Gastroesophageal sphincter (tissue), 4 donors: ENCODE results near the gene PCK2. TPM values are rescaled to one million over a fixed set of nuclear protein-coding genes. Genes with fewer than 3 reads are reported as not detected.

Experiments
- ATAC-seq: fragments of 150-250 bp; one replicate; pipeline ENCODE4 v1.9.1; 2016; ENCODE audit warnings: mild to moderate bottlenecking, moderate library complexity
- H3K27ac ChIP-seq, 4 donors: fragments of 200-600 bp; sonication (generic) in 3 of 4; 1 replicate in 3 of 4; 2 replicates in 1 of 4; pipeline ENCODE4 v1.5.1; 2016 to 2019
- H3K27me3 ChIP-seq: fragments of 200-600 bp; sonication (generic); one replicate; pipeline ENCODE4 v1.5.1; 2019
- H3K36me3 ChIP-seq, 2 donors: fragments of 200-600 bp; sonication (generic); one replicate each; pipeline ENCODE4 v1.5.1; 2019; ENCODE audit warnings: control low read depth in 1 of 2
- H3K4me1 ChIP-seq, 3 donors: fragments of 200-600 bp; sonication (generic); 1 replicate in 2 of 3; 2 replicates in 1 of 3; pipeline ENCODE4 v1.5.1; 2016 to 2019; ENCODE audit warnings: control low read depth in 2 of 3
- H3K4me3 ChIP-seq, 2 donors: fragments of 200-600 bp; sonication (generic); one replicate each; pipeline ENCODE4 v1.5.1; 2019; ENCODE audit warnings: mild to moderate bottlenecking in 1 of 2, moderate library complexity in 1 of 2
- H3K9me3 ChIP-seq, 3 donors: fragments of 200-600 bp; sonication (generic); one replicate each; pipeline ENCODE4 v1.5.1; 2017 to 2019; ENCODE audit warnings: control low read depth in 2 of 3
- EP300 ChIP-seq: sonication (generic); formaldehyde crosslinking; IDR thresholded peaks from one replicate; pipeline ENCODE4 v1.6.1; 2017; ENCODE audit warnings: antibody characterized with exemption, mild to moderate bottlenecking
- POLR2A ChIP-seq, 2 donors: fragments of 450-650 bp; IDR thresholded peaks; one replicate each; pipeline ENCODE4 v1.6.1; 2017; ENCODE audit warnings: antibody characterized with exemption in 2 of 2, mild to moderate bottlenecking in 2 of 2, moderate library complexity in 1 of 2
- POLR2AphosphoS5 ChIP-seq: sonication (generic); formaldehyde crosslinking; IDR thresholded peaks from one replicate; pipeline ENCODE4 v1.6.1; 2017; ENCODE audit warnings: antibody characterized with exemption
- WGBS, 2 donors: methylation state at CpG; one replicate each; pipeline ENCODE4 v1.1.5; 2018; ENCODE audit warnings: low coverage in 1 of 2; 5-methylcytosine and 5-hydroxymethylcytosine counted together
- total RNA-seq, 4 donors: library from RNA; depleted of rRNA; stranded (reverse); fragments of >200 nt; gene quantifications; one replicate each; pipeline ENCODE4 v1.1.0, GENCODE V29; 2016
- TF ChIP-seq, protein P1 (sequence below), 4 experiments: fragments of 200-600 bp in 2 of 4; fragments of 450-650 bp in 2 of 4; sonication (generic) in 1 of 4; IDR thresholded peaks; one replicate each; pipeline ENCODE4 v1.5.1; 2017 to 2019; ENCODE audit warnings: antibody characterized with exemption in 4 of 4, mild to moderate bottlenecking in 2 of 4, moderate library complexity in 2 of 4

PCK2 gene
- total RNA-seq, 4 donors from 2014 or later, result 9.2 to 14.9 (median 11.6) TPM

DNA sequence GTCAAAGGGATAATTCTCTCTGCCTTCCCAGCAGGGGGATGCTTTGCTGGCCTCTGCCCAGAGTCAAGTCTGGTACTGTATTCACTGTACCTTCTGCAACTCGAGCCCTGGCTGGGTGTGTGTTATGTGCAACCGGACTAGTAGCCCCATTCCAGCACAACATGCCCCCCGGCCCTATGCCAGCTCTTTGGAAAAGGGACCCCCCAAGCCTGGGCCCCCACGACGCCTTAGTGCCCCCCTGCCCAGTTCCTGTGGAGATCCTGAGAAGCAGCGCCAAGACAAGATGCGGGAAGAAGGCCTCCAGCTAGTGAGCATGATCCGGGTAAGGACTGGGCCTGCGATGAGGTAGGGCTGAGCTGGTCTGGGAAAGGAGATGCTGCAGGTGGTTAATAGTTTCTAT is 56.5 kb downstream of the PCK2 start:
- Histone ChIP-seq H3K4me3 (no peak overlapping the region), H3K9me3 (no peaks in the 10 kb centered on the region), H3K4me1 (peaks cover 0 to 40% (median 16%) of the 10 kb centered on the region in 3 donors), H3K27me3 (no peaks in the 10 kb centered on the region), H3K27ac (no peak overlapping the region), H3K36me3 (peaks cover 0 to 72% of the 10 kb centered on the region in 2 donors)
- ATAC-seq, result no peak
- 90% methylated on average over 2 of the region's 9 CpGs; no CpG with 5 or more reads in 1 of the 2 donors for WGBS, 2 donors
- TF ChIP-seq EP300 (no peak), POLR2A (IDR thresholded peaks at IDR 0.05) (no peak), POLR2AphosphoS5 (no peak)
- TF ChIP-seq, protein P1, sequence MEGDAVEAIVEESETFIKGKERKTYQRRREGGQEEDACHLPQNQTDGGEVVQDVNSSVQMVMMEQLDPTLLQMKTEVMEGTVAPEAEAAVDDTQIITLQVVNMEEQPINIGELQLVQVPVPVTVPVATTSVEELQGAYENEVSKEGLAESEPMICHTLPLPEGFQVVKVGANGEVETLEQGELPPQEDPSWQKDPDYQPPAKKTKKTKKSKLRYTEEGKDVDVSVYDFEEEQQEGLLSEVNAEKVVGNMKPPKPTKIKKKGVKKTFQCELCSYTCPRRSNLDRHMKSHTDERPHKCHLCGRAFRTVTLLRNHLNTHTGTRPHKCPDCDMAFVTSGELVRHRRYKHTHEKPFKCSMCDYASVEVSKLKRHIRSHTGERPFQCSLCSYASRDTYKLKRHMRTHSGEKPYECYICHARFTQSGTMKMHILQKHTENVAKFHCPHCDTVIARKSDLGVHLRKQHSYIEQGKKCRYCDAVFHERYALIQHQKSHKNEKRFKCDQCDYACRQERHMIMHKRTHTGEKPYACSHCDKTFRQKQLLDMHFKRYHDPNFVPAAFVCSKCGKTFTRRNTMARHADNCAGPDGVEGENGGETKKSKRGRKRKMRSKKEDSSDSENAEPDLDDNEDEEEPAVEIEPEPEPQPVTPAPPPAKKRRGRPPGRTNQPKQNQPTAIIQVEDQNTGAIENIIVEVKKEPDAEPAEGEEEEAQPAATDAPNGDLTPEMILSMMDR (IDR thresholded peaks at IDR 0.05), result no peak

DNA sequence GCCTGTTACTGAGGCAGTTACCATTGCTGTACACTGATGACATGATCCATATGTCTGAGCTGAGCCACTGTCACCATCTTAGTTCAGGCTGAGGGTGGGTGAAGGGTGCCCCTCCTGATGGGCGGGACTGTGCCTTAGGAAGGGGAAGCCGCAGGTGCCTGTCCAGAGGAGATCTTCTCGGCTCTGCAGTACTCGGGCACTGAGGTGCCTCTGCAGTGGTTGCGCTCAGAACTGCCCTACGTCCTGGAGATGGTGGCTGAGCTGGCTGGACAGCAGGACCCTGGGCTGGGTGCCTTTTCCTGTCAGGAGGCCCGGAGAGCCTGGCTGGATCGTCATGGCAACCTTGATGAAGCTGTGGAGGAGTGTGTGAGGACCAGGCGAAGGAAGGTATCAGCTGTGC is 56.9 kb downstream of the PCK2 start:
- TF ChIP-seq, protein P1 (IDR thresholded peaks at IDR 0.05), result no peak
- Histone ChIP-seq H3K9me3 (no peaks in the 10 kb centered on the region), H3K27me3 (no peaks in the 10 kb centered on the region), H3K4me1 (peaks cover 0 to 36% (median 12%) of the 10 kb centered on the region in 3 donors), H3K36me3 (peaks cover 0 to 77% of the 10 kb centered on the region in 2 donors), H3K4me3 (no peak overlapping the region), H3K27ac (no peak overlapping the region)
- ATAC-seq, result no peak
- 60 to 78% methylated on average over 1 to 3 of the region's 9 CpGs for WGBS, 2 donors

DNA sequence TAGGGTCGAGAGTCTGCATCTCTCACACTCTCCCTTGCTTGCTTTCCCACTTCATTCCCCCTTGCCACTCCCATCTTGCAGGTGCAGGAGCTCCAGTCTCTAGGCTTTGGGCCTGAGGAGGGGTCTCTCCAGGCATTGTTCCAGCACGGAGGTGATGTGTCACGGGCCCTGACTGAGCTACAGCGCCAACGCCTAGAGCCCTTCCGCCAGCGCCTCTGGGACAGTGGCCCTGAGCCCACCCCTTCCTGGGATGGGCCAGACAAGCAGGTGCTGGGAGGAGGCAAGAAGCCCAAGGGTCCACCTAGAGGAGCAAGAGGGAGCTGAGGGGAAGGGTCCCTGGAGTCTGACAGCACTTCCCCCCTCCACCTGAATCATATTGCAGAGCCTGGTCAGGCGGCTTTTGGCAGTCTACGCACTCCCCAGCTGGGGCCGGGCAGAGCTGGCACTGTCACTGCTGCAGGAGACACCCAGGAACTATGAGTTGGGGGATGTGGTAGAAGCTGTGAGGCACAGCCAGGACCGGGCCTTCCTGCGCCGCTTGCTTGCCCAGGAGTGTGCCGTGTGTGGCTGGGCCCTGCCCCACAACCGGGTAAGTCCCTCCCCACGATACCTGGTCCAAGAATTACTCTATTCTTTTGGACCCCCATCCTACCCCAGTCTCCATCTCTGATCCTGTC is 57.4 kb downstream of the PCK2 start:
- no peaks in the 10 kb centered on the region for H3K9me3 ChIP-seq
- no peak overlapping the region for H3K4me3 ChIP-seq
- WGBS, 2 donors, result 87 to 95% methylated on average over 4 to 5 of the region's 16 CpGs
- peak in 1 of 2 donors; percentile 11 for TF ChIP-seq POLR2A (IDR thresholded peaks at IDR 0.05)
- TF ChIP-seq EP300, result no peak
- TF ChIP-seq, protein P1 (IDR thresholded peaks at IDR 0.05), result no peak
- TF ChIP-seq POLR2AphosphoS5, result no peak
- peaks cover 0 to 33% (median 12%) of the 10 kb centered on the region in 3 donors for H3K4me1 ChIP-seq
- no peak overlapping the region for H3K27ac ChIP-seq
- peaks cover 0 to 82% of the 10 kb centered on the region in 2 donors for H3K36me3 ChIP-seq
- no peak for ATAC-seq
- no peaks in the 10 kb centered on the region for H3K27me3 ChIP-seq

Other genes with a start within 250 kb of the PCK2 start
- 10 to 100 TPM; 30.4 to 55.9 (median 37.1) TPM for gene DHRS4, start 140.5 kb upstream of the PCK2 start, total RNA-seq
- 10 to 100 TPM in 3 of 4 donors, 1 to 10 TPM in 1; 5.9 to 25.3 (median 16.7) TPM for gene DHRS4L2, start 105.4 kb upstream of the PCK2 start, total RNA-seq
- under 1 TPM in 3 of 4 donors, not detected in 1; 0.12 to 0.47 (median 0.17) TPM for gene CARMIL3, start 42.3 kb upstream of the PCK2 start, total RNA-seq
- 1 to 10 TPM in 1 of 4 donors, not detected in 3; 1.5 TPM for gene CPNE6, start 22.7 kb upstream of the PCK2 start, total RNA-seq
- gene DCAF11, start 20.5 kb downstream of the PCK2 start, total RNA-seq, result 10 to 100 TPM; 58.0 to 81.6 (median 71.6) TPM
- gene NRL, start 20.6 kb downstream of the PCK2 start, total RNA-seq, result 10 to 100 TPM in 1 of 4 donors, 1 to 10 TPM in 1, under 1 TPM in 1, not detected in 1; 0.81 to 10.4 (median 5.0) TPM
- gene FITM1, start 36.3 kb downstream of the PCK2 start, total RNA-seq, result under 1 TPM in 2 of 4 donors, not detected in 2; 0.27 to 0.67 TPM
- gene PSME1, start 41.9 kb downstream of the PCK2 start, total RNA-seq, result 100 to 1,000 TPM; 114 to 186 (median 127) TPM
- gene EMC9, start 47.3 kb downstream of the PCK2 start, total RNA-seq, result 10 to 100 TPM in 2 of 4 donors, 1 to 10 TPM in 2; 6.4 to 15.4 (median 10.4) TPM
- gene PSME2, start 52.3 kb downstream of the PCK2 start, total RNA-seq, result 10 to 100 TPM; 41.4 to 52.3 (median 42.0) TPM
- 10 to 100 TPM; 19.0 to 38.9 (median 32.0) TPM for gene RNF31, start 53.2 kb downstream of the PCK2 start, total RNA-seq
- gene IRF9, start 67.0 kb downstream of the PCK2 start, total RNA-seq, result 10 to 100 TPM; 61.3 to 80.1 (median 68.1) TPM
- gene REC8, start 77.8 kb downstream of the PCK2 start, total RNA-seq, result 1 to 10 TPM; 1.6 to 8.2 (median 6.8) TPM
- 10 to 100 TPM; 16.8 to 31.6 (median 27.0) TPM for gene IPO4, start 94.5 kb downstream of the PCK2 start, total RNA-seq
- 10 to 100 TPM; 34.7 to 53.3 (median 45.0) TPM for gene TM9SF1, start 101.1 kb downstream of the PCK2 start, total RNA-seq
- under 1 TPM in 1 of 4 donors, not detected in 3; 0.40 TPM for gene TSSK4, start 111.4 kb downstream of the PCK2 start, total RNA-seq
- 100 to 1,000 TPM in 2 of 4 donors, 10 to 100 TPM in 2; 93.4 to 134 (median 106) TPM for gene CHMP4A, start 119.2 kb downstream of the PCK2 start, total RNA-seq
- gene MDP1, start 121.8 kb downstream of the PCK2 start, total RNA-seq, result 10 to 100 TPM in 3 of 4 donors, 1 to 10 TPM in 1; 6.9 to 17.1 (median 11.4) TPM
- gene NEDD8, start 138.1 kb downstream of the PCK2 start, total RNA-seq, result 100 to 1,000 TPM; 136 to 193 (median 168) TPM
- gene GMPR2, start 138.6 kb downstream of the PCK2 start, total RNA-seq, result 10 to 100 TPM; 46.0 to 70.5 (median 59.8) TPM
- gene TINF2, start 148.3 kb downstream of the PCK2 start, total RNA-seq, result 10 to 100 TPM; 53.2 to 72.5 (median 70.0) TPM
- gene TGM1, start 168.9 kb downstream of the PCK2 start, total RNA-seq, result 10 to 100 TPM in 1 of 4 donors, 1 to 10 TPM in 3; 1.3 to 43.3 (median 6.3) TPM
- 10 to 100 TPM; 12.9 to 27.6 (median 16.5) TPM for gene RABGGTA, start 177.3 kb downstream of the PCK2 start, total RNA-seq
- 10 to 100 TPM in 3 of 4 donors, 1 to 10 TPM in 1; 8.2 to 33.0 (median 17.7) TPM for gene DHRS1, start 205.5 kb downstream of the PCK2 start, total RNA-seq
- gene NOP9, start 205.5 kb downstream of the PCK2 start, total RNA-seq, result 10 to 100 TPM; 19.4 to 29.2 (median 22.8) TPM
- 10 to 100 TPM in 2 of 4 donors, 1 to 10 TPM in 2; 4.9 to 12.5 (median 9.5) TPM for gene CIDEB, start 213.7 kb downstream of the PCK2 start, total RNA-seq
- gene LTB4R2, start 215.8 kb downstream of the PCK2 start, total RNA-seq, result 1 to 10 TPM; 2.4 to 5.0 (median 3.4) TPM
- 1 to 10 TPM; 3.0 to 4.2 (median 3.4) TPM for gene LTB4R, start 217.2 kb downstream of the PCK2 start, total RNA-seq
- 10 to 100 TPM; 13.3 to 40.5 (median 22.6) TPM for gene ADCY4, start 240.8 kb downstream of the PCK2 start, total RNA-seq
- 1 to 10 TPM; 3.1 to 8.9 (median 3.9) TPM for gene RIPK3, start 245.7 kb downstream of the PCK2 start, total RNA-seq